Left kidney (tissue), 2 donors: Measurements from ENCODE around the gene DST. TPM values are rescaled to one million over a fixed set of nuclear protein-coding genes. Genes with fewer than 3 reads are reported as not detected.

Experiments
- DNase-seq: peaks from one replicate; pipeline ENCODE4 v3.0.0-alpha.2; 2013
- polyA plus RNA-seq: library from polyadenylated mRNA; unstranded; fragments of 120-200 nt; gene quantifications from one replicate; pipeline ENCODE4 v1.2.1, GENCODE V29; 2013; ENCODE audit not compliant: insufficient read length

DST gene
- polyA plus RNA-seq, 1 donor, result 255 TPM

DNA sequence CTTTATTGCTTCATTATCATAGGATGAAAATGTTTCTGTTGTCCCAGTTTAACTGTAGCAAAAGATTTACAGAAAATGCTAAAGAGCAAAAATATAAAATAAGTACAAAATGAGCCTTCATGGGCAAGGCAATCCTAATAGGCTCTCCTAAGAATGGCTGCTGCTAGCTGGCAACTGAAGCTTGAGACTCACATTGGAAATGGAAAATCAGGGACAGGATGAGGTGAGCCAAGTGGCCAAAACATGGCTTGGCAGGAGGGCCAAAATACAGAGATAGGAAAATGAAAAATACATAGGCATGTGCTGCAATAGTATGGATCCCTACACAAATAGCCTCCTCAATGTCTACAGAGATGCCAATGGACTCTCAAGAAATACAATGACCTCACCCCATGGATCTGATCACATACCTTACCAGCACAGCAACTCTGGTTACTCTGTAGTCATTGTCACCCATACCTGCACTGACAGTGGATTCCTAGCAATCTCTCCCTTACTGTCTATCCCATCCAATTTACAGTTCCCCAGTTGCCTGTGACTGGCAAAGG, 105.4 kb downstream of the DST start:
- DNase-seq, result no peak

DNA sequence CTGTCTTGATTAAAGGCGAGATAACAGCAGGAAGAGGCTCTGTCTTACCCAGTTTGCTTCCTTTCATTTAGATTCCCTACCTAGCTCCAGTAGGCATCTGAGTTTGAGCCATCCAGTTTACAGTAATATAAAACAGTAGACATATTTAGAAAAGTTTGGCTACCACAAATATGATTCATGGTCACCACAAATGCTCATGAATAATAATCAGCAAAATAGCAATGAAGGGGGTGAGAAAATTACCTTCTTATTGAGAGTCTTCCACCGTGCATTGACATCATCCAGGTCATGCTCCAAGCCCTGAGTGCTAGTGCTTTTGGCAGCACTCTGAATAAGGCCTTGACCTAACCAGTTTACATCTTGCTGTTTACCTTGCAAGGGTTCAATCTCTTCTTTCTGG, 106.2 kb downstream of the DST start:
- DNase-seq, result no peak

DNA sequence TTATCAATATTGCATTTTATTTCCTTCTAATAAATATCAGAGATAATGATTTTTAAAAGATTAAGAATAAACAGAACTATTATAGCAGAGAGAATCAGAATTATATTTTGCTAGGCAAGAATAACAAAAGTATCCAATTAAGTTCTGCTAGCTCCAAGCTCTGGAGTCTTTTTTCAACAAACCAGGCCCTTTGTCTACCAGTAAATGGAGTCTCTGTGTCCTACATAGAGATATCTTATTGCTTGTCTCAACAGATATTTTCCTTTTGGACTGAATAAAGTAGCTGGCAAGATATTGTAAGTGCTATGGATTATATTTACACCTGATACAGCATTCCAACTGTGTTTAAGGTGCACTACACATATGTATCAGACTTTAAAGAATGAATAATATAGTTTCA, 107.1 kb downstream of the DST start:
- no peak for DNase-seq

DNA sequence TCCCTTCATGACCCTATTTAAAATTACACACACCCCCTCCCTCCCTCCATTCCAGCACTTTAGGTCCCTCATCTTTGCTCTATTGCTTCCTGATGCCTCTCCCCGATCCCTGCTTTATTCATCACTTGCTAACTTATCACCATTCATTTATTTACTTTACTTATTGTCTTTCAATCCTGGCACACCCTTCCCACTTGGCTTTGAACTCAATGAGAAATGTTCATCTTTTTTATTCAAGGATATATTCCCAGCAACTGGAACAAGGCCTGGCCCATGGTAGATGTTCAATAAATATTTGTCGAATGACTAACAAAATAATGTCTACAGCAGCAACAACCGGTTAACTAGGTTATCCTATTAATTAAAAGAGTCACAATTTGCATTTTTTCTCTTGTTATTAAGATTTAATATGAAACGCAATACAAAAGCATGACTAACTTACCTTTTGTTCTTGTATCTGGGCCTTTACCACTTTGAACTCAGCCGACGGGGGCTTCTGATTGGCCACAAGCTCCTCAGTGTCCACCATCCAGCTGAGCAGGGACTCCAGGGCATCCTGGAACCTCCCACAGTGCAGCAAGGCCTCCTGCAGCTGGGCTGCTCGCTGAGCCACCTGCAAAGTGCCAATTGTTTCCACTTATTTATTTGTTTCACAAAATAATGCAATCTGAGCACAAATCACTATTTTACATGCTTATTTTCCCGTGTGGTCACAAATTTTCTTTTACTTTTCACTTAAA, 107.8 kb downstream of the DST start:
- no peak for DNase-seq

DNA sequence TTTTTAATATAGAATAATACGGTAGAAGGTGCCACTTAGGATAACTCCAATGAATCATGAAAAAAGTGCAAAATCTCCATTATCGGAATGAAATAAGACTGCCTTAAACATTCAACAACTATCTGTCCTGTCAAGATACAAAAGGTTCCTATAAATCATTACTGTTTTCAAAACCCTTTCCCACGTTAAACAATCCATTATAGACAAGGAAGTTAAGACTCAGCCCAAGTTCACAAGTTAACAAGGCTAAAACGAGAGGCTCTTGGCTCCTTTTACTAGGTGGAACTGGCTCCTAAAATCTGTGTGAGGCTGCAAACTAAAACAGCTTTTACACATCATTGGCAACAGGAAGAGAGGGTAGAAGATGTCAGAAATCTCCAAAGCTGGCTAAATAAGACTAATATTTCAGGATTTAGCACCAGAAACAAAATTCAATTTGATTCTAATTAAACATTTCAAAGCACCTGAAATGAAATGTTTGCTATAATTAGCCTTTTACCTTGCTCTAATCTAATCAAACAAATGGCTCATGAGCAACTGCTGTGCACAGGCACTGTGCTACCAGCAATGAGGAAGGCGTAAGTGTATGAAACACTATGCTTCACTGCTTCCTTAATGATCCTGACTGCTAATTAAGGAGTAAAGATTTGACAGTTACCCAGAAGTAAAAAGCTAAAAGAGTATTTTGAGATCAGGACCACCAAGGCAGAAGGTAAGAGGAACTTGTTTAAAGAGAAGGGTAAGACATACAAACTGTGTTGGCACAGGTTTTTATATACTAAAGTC, 109.7 kb downstream of the DST start:
- DNase-seq, result no peak

DNA sequence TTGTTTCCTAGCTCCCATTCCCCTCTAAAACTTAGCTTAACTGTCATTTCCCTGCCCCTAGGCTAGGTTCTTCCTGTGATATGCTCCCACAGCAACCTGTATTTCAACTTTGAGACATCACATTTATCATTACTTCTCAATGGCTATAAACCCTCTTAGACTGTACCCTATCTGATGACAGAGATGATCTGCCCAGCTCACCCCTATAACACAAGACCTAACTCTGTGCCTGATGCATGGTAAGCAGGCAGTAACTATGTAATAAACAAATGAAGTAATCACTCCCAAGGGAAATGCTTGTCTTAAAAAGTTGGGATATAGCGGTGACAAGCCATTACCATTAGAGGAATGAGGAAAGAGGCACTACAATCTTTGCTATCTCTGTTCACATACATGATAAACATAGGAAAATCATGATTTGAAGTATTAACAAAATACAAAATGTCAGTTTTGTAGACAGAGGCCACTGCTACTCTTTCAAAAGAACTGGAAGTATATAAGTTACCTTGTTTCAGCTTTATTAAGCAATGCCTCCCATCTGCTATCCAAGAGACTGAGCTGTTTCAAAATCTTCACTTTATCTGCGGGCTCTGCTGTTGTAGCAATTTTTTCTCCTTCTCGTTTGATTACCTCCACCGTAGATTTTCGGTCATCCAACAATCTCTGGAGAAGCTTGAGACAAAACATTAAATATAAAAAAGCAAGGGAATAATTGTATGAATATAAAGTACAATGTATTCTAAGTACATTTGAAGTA, 110.7 kb downstream of the DST start:
- DNase-seq, result no peak

DNA sequence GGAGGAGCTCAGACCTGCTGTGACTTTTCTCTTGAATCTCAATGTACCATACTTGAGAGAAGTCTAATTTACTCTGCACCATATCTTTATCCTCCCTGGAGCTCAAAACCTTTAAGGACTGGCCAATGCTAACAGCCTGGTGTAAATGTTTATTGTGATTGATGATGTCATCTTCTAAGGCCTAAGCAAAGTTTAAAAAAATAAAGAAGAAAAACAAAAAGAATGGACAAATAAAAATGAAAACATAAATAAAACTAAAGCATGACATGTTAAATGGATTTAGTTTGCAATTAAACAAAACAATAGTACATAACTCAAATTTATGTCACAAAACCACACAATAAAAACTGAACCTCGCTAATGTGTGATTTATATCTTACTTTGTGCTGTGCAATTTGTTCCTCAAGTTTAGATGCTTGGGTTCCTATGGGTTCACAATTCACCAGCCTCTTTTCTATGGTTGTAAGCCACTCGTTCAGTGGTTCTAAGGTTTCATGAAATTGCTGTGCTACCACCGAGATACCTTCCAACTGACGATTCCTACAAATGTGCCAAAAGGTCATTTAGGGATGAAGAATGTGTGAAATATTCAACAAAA, 113.0 kb downstream of the DST start:
- DNase-seq, result no peak

DNA sequence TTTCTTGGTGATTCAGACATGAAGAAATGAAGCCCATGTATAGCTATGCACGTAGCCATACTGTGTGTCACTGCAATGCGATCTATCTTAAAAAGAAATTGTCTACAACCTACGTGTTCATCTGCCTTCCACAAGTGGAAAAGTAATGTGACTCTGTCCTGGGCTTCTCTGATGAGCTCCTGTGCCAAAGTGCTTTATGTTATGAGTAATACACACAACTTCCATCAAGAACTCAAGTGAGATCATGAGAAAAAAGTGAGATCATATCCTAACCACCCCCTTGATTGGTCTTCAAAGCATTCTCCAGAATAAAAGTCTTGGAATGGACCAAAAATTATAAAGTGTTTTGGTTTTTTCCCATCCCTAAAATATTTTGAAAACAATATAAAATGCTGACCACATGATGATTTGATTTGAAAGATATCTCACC, 114.3 kb downstream of the DST start:
- no peak for DNase-seq

DNA sequence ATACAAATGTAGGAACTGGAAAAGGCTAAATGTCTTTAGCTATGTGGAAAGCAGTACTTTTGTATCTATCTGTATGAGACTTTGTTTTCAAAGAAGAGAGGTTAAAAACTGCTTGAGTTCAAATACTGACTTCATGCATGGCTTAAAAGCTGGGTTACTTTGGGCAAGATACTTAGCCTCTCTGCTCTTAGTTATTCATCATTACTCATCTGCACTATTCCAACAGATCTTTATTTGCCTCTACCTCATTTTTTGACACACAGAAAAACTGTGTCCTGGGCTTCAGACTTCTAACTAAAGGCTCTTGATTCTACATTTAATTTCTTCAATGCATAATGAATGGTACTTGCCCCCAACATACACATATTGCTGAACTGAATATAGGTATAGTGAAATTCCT, 114.8 kb downstream of the DST start:
- no peak for DNase-seq

DNA sequence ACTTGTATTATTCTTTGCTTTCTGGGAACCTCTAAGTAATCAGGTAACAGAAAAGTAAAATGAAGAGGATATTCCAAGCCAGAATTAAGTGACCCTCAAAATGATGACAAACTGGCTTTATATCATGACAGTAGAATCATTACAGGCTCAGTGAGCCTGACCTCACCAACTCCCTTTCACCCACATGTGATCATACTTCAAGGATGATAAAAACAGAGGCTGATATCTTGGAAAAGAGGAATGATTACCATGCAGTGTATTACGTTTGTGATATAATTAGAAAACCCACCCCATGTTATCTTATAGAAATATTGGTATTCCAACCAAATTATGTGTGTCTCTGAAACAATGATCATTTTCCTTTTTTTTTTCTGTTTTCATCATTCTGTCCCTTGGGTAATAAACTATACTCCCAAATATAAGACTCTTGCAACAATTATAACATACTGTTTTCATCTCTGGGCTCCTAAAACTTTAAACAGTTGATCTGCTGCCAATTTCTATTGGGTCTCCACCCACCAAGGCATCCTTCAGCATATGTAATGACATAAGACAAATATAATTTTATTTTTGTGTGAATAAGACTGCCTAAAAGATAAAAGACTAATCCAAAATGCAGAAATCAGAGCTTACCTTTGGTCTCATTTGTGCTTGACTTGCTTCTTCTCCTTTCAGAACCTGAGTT, 115.7 kb downstream of the DST start:
- no peak for DNase-seq

DNA sequence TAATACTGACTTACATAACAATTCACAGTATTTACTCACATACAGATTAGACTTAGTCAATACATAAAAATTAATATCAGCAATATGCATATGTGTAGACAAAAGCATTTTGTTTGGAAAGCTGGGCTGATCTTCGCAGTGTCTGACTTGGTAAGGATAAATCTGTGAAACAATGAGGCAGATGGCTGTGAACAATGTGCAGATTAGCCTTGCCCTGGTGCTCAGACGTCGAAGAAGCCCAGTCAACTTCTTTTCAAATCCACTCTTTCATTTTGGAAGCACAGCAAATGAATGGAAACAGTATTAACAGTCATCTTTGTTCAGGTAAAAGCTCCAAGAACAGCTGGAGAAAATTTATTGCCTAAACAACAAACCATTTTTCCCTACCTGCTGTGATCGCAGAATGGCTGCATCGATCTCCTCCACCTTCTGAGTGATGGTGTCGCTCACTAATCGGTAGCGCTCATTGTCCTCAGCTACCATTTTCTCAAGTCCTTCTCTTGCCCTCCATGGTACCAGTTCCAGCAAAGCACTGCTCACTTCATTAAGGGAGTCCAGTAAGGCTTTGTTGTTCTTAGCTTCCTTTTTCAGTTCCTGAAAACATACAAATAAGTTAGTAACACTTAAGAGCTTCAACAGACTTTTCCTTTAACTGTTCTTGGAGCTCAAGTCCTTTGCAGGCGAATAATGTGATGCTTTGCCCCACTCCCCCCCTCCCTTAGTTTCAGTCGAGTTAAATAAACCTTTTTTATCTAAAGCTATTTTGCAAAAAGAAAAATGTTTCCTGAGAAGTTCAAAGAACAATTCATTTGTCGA, 116.5 kb downstream of the DST start:
- DNase-seq, result no peak

DNA sequence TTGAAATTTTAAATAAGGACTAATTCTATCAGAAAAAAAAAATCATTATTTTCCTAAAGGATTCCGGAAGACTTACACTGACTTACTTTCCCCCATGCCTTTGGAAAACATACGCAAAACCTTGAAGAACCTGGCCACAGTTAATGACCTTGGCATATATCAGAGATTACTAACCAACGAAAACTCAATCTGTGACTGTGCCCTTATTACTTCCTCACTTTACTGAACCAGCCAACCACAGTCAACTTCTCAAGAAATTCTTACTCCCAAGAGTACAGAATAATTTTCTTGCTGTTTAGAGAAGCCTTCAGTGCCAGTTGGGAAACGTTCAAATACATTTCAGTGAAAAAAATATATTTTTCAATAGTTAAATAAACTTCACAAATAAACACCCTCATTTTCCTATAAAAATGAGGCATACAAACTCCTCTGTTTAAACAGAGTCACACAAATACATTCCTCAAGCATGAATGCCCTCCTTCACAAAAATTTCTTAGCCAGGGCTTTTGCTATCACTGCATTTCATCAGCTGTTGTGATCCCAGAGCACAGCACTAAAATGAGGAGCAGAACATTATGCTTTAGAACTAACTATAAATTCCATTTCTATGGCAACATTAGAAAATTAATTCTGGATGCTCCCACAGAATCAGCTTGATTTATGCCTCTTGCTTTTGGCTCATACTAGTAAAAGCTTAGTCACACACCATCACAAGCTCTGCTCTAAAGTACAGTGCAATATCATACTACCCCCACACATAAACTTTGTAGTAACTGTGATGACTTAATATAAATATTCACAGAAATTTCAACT, 117.6 kb downstream of the DST start:
- DNase-seq, result no peak

DNA sequence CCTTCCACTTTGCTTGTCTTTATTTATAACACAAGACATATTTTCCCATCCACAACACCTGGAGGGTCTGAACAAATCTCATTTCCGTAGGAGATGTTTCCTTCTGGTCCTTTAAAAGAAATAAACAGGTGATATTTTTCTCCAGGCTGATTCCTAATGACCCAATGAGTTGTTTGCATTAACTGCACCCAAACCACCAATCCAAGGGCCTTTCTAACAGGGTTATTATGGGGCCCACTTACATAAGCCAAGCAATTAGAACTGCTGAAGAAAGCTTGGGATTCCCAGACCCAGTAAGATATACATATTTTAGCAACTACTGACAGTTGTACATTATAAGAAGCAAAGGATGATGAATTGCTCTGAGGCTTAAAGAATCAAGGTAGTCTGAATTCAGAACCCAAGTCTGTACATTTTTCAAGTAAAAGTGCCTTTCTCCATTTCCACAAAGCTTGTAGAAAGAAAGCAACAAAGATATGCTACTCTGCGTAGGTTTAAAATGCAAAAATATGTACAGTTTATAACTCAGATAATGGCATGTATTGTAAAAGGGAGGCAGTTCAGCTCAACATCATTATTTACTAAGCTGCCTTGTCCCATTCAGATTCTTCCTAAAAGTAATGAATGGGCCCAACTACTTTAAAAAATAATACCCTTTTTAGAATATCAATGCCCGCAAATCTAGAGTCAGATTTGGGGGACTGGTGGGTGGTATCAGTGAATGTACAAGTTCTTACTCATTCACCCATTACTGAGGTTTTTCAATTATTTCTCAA, 120.0 kb downstream of the DST start:
- no peak for DNase-seq

DNA sequence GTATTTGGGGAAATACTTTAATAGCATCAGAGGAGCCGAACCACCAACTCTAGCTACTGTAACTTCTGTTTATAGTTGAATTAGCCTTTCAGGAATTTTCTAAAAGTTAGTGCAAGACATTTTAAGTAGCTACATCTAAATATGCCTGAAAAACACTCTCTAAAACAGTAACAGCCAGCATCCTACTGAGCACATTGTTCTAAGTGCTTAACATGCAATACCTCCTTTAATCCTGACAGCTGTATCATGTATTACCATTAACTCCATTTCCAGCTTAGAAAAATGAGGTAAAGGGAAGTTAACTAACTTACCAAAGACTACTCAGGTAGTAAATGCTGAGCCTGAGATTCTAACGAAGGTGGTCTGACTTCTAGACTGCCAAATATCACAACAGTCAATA, 120.7 kb downstream of the DST start:
- DNase-seq, result no peak

DNA sequence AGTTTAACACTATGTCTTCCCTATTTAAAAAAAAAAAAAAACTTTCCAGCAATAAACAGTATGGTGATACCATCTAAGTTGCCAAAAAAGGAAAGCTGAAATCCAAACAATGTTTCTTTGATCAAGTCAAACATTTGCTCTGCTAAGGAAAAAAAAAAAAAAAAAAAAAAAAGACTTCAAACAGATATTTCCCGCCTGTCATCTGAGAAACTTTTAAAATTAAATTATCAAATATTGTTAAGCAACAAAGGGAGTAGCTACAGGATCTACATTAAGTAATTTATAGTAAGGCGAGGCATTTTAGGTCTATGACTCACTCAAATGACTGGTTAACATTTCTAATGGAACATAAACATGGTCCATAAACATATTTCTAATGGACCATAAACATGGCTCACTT, 121.2 kb downstream of the DST start:
- no peak for DNase-seq

DNA sequence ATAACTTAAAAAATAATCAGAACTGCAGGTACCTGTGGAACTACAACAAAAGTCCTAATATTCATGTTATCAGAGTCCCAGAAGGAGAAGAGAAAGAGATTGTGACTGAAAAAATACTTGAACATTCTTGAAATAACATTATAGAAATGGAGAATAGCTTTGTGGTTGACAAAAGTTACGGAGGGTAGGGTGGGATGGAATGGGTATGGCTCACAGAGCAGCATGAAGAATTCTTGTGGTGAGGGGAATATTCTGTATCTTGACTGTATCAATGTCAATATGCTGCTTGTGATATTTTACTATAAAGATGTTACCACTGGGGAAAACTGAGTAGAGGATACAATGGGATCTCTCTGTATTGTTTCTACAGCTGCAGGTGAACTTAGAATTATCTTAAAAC, 122.5 kb downstream of the DST start:
- no peak for DNase-seq

DNA sequence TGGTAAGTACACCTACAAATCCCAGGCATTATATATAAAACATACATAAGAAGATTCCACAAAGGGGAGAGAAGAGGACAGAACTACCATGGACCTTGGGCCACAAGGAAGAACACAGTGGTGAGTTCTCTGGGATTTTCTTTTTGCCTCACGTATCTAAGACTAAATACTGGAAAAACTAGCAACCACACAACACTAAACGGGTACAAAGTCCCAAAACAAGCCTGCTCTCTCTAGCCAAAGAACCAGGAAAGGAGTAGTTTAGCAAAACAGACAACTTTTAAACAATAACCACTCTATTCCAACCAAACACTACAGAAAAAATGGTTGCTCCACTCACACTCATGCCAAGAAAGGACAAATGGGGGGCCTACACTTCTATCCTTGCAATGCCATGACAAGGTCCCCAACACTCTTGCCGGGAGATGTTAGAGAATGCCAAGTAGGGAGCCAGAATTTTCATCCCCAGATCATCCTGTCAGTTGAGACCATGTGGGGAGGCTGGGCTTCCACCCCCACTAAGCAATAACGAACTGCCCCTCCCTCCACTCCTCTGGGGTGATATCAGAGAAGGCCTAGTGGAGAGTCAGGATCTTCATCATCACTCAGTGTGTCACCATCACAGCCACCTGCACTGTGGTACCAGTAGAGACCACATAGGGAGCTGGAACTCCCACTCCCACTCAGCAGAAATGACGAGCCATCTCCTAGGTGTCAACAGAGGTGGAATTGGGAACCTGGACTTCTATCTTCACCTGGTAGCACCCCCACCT, 123.5 kb downstream of the DST start:
- DNase-seq, result no peak

DNA sequence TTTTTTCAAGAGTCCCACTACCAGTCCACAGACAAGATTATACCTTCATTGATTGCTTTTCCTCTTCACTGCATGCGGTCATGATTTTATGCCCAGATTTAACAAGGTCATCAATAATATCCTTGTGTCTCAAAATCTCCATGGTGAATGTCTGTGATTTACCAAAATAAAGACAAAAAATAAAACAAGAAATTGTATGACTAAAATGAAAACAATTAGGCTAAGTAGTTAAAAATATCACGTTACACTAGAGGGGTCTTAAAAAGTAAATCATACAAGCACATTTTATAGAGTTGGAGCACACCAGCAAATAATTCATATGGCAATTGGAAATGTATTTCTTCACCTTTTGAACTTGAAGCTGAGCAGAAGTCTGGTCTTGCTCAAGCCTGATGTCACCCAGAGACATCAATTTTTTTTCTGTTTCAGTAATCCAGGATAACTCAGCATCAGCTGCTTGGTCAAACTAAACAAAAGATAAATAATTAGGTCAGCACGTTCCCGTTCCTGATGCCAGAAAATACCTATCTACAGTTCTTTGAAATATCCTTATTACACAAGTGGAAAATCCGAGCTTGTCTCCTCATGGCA, 125.4 kb downstream of the DST start:
- DNase-seq, result no peak
